Left ventricle myocardium superior (tissue), 1 donor: ENCODE results near the gene CARTPT. TPM values are rescaled to one million over a fixed set of nuclear protein-coding genes. Genes with fewer than 3 reads are reported as not detected.
A peak's percentile ranks its signal among the peaks of the same experiment; 100 is the strongest.

Experiments
- ATAC-seq: fragments of 200-7000 bp; cut with Tn5 transposase; one replicate; pipeline ENCODE4 v1.9.1; 2020; ENCODE audit warnings: mild to moderate bottlenecking, moderate library complexity
- DNase-seq: peaks from one replicate; pipeline ENCODE4 v3.0.0-alpha.2; 2020
- intact Hi-C: fragments of 100-400 bp; cut with micrococcal nuclease; formaldehyde crosslinking; loops from one replicate; pipeline ENCODE4 v1.11.0; 2022
- total RNA-seq: library from RNA; stranded (reverse); fragmentation: NEBNext Ultra II Directional; extraction: Animal tissue kit (Norgen Biotek cat#: 25700); gene quantifications from one replicate; pipeline ENCODE4 v1.2.1, GENCODE V29; 2021
- donor health status: DM: no; HTN: yes; CAD: no; lungs with severe emphysema.

Gene CARTPT
- total RNA-seq, 1 donor from 2014 or later, result not detected

DNA sequence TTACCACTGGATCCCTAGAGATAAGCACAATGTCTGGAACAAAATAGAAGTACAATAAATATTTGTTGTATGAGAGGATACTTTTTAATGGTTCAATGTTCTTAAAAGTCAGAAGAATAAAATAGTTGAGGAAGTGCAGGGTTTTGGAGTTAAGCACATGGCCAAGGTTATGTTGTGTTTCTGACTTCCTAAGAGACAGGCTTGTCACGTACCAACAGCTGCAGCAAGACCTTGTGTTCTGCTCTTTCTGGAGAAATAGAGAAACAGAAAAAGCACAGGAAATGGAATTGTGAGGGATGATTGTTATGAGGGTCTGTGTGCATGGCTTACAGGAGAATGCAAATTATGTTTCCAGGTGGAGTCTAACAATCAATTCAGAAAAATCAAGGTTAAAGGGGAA is 12.9 kb downstream of the CARTPT start:
- DNase-seq (no peak), ATAC-seq (no peak)
- intact Hi-C loops, result no loop called here

- ATAC-seq (no peak), DNase-seq (no peak)
- intact Hi-C loops, result no loop called here
These were observed 15.1 kb downstream of the CARTPT start for GRCh38 chr5:71734141-71734540.

DNA sequence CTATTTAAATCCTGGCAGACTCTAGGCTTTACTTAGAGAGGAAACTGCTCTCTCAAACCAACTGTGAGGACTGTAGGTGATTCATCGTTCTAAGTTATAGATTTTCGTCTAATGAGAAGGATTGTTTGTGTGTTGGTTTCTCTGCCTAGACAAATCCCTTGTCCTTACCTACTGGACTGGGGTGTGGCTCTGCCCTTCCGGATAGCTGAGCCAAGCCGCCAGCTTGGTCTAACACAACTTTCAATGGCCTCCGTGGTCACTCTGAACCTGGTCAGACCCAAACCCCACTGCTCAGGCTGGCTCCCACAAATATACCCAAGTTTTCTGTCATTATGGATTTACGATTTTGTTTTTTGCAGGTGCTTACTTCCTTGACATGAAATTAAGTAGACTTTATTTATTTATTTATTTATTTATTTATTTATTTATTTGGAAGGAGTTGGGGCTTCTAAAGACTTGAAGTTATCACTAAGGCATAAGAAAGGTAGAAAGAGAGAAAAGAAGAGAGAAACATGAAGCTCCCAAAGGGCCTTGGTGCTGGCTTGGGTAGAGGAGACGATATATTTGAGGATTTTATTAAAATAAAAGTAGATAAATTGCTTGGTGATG is 19.0 kb downstream of the CARTPT start:
- intact Hi-C loops, result no loop called here

DNA sequence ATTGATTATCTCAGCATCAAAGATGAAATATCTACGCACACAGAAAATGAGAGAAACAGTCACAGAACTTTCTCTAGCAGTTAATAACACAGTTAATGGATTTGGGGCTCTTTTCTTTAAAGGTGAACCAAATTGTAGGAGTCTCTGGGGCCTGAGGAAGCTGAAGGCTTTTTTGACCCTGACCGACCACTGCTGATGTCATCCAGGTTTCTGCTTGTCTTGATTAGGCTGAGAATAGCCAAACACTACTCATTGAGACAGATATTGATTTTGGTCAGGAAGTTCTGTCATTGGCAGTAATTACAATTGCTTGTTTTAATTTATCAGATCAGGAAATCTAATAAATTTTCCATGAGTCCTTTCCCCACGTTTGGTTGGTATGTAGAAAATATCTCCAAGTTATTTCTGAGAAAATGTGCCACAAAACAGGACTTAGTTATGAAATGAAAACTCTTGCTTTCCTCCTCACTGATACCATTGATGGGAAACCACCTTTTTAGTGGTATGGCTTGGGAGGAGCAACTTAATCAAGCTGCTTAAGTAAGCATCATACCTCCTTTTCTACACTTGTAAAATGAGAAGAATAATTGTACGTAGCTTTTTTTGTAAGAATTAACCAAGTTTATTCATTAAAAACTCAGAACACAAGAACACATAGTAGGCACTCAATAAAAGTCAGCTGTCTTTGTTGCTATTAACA is 19.7 kb downstream of the CARTPT start:
- no peak for ATAC-seq

More for the DNA sequence above, 19.0 kb downstream of the CARTPT start:
- no peak for DNase-seq
- no peak for ATAC-seq

GRCh38 chr5:71740015-71740753 is 21.1 kb downstream of the CARTPT start:
- DNase-seq (no peak), ATAC-seq (no peak)
- intact Hi-C loops, result no loop called here

More for the DNA sequence above, 19.7 kb downstream of the CARTPT start:
- DNase-seq, result no peak
- intact Hi-C loops, result no loop called here

DNA sequence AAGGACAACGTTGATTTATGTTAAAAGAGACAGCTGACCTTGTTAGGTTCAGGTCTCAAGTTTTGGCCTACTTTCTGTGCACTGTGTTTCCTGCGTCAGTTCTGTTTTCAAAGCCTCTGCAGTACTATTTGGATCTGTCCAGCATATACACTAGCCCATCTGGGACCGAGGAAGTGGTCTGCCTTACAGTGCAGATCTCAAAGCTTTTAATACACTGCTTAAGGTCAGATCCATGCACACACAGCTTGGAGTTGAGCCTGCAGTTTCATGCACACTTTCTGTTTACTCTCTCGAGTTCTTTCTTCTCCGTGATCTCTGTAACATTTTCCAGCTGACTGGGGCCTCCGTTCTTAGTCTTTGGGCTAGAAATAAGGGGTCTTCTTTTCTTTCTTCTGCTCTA is 24.1 kb downstream of the CARTPT start:
- no peak for ATAC-seq
- no peak for DNase-seq
- intact Hi-C loops, result no loop called here

DNA sequence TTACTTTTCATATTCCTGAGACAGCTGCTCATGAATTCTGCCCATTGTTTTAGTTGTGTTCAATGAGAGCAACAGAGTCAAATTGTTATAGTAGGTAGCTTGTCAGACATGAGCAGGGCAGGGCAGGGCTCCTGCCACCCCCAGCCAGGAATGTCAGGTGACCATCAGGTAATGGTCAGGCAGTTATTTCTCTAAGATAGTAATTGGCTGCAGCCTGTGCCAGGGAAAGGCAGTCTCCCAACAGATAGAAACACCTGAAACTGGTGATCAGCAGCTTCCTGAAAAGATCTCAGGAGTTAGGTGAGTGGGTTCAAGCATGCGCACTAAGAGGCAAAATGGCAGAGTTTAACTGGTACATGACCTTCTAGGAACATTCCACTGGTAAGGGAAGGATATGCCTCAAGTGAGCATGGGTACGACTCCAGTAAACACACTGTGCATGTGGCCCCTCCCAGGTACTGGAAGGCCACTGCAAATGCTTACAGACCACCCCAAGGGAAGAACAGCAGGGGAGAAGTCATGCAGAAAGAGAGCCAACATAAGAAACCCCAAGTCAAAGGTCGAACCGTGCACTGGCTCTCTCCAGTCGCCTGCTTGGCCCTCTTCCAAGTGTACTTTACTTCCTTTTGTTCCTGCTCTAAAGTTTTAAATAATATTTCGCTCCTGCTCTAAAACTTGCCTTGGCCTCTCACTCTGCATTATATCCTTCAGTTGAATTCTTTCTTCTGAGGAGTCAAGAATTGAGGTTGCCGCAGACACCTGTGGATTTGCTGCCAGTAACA is 25.1 kb downstream of the CARTPT start:
- intact Hi-C loops, result no loop called here
- no peak for ATAC-seq

GRCh38 chr5:71747182-71747581 is 28.1 kb downstream of the CARTPT start:
- ATAC-seq (no peak), DNase-seq (no peak)
- intact Hi-C loops, result no loop called here

More for the DNA sequence above, 25.1 kb downstream of the CARTPT start:
- DNase-seq, result no peak

DNA sequence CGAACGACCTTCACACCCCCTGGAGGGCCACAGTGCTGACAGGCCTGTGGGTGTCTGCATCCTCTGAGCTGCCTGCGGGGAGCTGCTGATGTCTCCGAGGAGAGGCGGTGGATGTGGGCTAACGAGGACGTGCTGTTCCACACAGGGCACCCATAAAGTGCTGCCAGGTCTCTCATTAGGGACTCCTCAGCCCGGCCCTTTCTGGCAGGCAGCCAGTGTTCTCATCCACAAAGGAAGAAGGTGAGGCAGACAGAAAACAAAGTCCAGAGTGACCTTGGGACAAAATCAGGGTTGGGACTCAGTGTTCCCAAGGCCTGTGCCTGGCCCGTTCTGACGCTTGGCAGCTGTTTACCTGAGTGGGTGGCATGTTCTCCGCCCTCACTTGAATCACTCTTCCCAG is 29.3 kb downstream of the CARTPT start:
- DNase-seq (peak; percentile 76), ATAC-seq (peak; percentile 94)
- intact Hi-C loops, result no loop called here

GRCh38 chr5:71751422-71751821 is 32.3 kb downstream of the CARTPT start:
- intact Hi-C loops, result loop anchor here (10.0 kb wide), 1 partner anchor 167 kb away; the partner anchor contains the start of gene MCCC2
- ATAC-seq, result no peak
- DNase-seq, result no peak

GRCh38 chr5:71752441-71753190 is 33.5 kb downstream of the CARTPT start:
- ATAC-seq (no peak), DNase-seq (no peak)
- intact Hi-C loops, result loop anchor here (10.0 kb wide), 1 partner anchor 168 kb away; the partner anchor contains the start of gene MCCC2

- intact Hi-C loops, result loop anchor here (10.0 kb wide), 1 partner anchor 173 kb away; the partner anchor contains the start of gene MCCC2
- ATAC-seq, result peak; percentile 98
- DNase-seq, result peak; percentile 48
These were observed 38.8 kb downstream of the CARTPT start for GRCh38 chr5:71757590-71758543.

DNA sequence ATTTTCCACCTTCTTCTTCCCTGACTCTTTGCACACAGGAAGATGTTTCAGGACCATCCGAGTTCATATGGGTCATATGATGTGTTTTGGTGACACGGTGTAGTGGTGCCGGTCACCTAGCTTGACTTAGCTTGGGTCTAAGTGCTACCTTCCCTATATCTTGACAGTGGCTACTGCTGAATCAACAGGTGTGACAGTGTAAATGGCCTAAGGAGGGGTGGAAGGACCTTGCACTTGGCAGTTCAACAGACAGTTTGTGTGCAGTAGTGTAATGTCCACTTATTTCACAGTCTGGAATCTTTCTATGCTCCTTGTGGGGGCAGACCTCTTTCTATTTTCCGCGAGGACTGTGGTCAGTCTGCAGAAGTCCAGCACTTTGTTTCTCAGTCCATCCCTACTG is 43.8 kb downstream of the CARTPT start:
- intact Hi-C loops, result no loop called here
- no peak for ATAC-seq
- DNase-seq, result no peak

DNA sequence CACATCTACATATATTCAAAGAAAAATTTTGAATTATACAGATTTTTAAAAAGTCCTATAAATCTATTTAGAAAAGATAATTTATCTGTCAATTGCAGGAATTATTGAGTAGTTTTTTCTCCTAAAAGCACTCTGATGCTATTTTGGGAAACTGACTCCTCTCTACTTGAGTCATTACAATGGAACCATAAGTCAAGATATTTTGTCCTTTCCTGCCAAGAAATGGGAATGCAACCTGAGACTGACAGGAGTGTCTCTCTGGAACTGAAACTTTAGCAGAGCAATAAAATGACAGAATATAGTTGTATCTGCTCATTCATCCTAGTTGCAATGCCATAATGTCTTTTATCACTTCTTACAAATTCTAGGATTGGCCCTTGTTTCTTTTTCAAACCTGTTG is 48.6 kb downstream of the CARTPT start:
- ATAC-seq (no peak), DNase-seq (no peak)
- intact Hi-C loops, result no loop called here

DNA sequence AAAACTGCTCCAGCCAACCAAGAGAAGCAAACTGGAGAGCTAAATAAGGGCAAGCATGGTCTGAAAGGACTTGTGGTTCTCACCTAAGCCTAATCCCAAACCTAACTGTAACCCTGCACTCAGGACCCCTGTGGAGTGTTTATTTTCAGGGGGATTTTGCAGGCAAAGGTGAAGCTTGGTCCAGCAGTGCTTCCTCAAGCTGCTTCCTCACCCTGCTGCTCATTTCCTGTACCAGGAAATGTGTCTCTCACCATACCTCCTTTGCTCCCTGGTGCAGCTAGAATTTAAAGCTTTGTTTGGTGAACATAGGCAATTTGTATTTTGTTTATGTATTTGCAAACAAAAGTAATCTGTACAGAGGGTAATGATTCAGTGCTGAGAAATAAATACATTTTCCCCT is 50.2 kb downstream of the CARTPT start:
- no peak for ATAC-seq
- intact Hi-C loops, result no loop called here

GRCh38 chr5:71770381-71770780 is 51.3 kb downstream of the CARTPT start:
- no peak for DNase-seq
- no peak for ATAC-seq
- intact Hi-C loops, result loop anchor here (10.0 kb wide), 1 partner anchor 544 kb away; no protein-coding TSS in a partner anchor

More for the DNA sequence above, 50.2 kb downstream of the CARTPT start:
- DNase-seq, result no peak
